Measurements from ENCODE around the gene LAMA2.
A peak's percentile ranks its signal among the peaks of the same experiment; 100 is the strongest.
"Not testable (repeated sequence)": the region's sequence is repeated elsewhere in the genome, so short reads cannot be mapped to it uniquely, and the experiment has no call there.

LAMA2 gene

DNA sequence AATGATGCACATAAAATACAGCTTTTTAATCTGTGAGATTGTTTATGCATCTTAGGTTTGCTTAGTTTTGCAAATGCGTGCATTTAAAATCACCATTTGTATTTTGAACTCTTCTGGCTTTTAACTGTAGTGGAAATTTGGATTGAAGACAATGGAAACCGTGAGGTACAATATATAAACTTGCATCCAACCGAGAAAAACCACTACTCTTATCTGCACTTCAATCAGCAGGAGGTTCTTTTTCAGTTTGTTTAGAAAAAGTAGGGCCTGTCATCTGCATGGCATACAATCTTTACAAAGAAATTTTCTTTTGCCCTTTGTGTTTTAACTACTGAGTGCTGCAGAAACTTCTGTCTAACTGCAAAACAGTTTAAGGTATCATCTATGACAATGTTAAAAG lies 132.8 kb downstream of the LAMA2 start:
- Mint-ChIP-seq H3K27ac (no peak overlapping the region), H3K9me3 (no peaks in the 10 kb centered on the region), H3K4me1 (no peaks in the 10 kb centered on the region), H3K4me3 (no peak overlapping the region), H3K36me3 (no peaks in the 10 kb centered on the region)
- DNase-seq (ENCODE audit: low spot score in 2 of 2): no peak
- no peak for ATAC-seq

DNA sequence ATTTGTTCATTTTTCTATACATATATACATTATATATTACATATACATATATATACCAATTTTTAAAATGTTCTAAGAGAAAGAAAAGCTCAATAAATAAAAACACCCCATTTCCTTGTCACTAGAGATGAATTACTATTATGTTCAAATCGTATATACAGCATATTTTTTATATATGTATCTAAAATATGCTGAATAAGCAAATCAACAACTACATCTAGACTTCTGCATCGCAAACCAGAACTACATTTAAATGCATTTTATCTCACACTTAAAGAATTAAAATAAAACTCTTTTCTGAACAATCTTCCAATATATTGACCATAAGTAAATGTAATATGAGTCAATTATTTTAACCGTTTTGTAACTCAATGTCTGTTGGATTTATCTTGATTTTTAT lies 133.9 kb downstream of the LAMA2 start:
- no peaks in the 10 kb centered on the region for H3K9me3 Mint-ChIP-seq
- H3K4me3 Mint-ChIP-seq: no peak overlapping the region
- H3K36me3 Mint-ChIP-seq: no peaks in the 10 kb centered on the region
- H3K4me1 Mint-ChIP-seq: no peaks in the 10 kb centered on the region
- no peak overlapping the region for H3K27ac Mint-ChIP-seq
- ATAC-seq (no peak), DNase-seq (ENCODE audit: low spot score in 2 of 2) (no peak)

DNA sequence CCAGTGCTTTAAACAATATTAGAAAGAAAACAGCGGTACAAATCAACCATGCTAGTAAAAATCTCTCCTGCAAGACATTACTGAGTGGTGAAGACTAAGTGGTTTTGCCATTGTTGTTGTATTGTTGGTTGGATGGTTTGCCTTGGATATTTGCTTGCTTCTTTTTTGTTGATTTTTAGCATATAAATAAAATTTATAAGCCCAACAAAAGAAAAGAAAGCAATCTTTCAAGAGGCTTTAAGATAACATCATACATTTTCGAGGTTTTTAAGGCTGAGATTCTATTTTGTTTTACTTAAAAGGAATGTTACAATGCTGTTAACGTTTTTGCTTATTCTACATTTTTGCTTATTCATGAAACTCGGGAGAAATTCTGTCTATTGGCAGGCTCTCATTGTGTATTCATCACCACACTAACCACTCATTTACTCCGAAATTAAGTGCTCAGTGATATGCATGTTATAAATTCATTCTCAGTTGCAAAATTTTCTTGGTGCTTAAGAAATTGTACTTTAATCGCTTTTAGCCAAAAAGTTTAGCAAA lies 139.1 kb downstream of the LAMA2 start:
- ATAC-seq (no peak), DNase-seq (ENCODE audit: low spot score in 2 of 2) (no peak)
- Mint-ChIP-seq H3K36me3 (no peaks in the 10 kb centered on the region), H3K4me3 (no peak overlapping the region), H3K27ac (no peak overlapping the region), H3K4me1 (no peaks in the 10 kb centered on the region), H3K9me3 (no peaks in the 10 kb centered on the region)

DNA sequence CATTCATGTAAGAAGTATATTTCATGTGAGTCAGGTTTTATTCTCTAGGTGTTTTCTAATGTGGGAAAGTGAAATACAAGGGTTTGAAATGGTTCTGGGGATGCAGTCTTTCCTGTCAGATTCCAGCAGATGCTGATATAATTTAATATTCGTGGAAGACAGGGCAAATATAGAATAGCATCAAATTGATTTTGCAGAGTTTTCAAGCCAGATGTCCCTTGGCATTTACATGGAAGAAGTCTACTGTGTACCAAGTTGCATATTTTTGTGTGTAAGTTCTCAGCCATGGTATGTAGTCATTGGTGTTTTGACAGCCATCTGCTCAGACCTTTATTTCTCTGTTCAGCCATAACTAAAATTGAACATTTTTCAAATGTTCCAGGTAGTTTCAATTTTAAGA lies 143.7 kb downstream of the LAMA2 start:
- Mint-ChIP-seq H3K27ac (no peak overlapping the region), H3K4me3 (no peak overlapping the region), H3K4me1 (no peaks in the 10 kb centered on the region), H3K9me3 (no peaks in the 10 kb centered on the region), H3K36me3 (no peaks in the 10 kb centered on the region)
- ATAC-seq: no peak
- no peak for DNase-seq (ENCODE audit: low spot score in 2 of 2)

DNA sequence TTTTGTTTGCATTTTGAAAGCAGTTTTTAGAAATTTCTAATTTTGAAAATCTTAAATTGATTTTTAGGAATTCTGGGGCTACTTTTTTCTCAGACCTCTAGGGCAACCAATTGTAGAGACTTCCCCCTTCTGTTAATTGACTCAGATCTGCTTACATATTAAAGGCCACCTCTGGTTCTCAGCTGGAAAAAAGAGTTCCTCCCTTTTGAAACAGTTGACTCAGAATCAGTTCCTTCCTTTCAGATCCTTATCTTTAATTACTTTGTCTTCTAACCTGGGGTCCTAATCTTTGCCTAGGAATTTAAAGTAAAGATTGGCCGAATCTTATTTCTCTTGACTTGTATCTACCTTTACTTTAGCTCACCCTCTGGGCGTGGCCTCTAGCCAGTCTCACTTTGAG lies 146.8 kb downstream of the LAMA2 start:
- ATAC-seq (no peak), DNase-seq (ENCODE audit: low spot score in 2 of 2) (no peak)
- Mint-ChIP-seq H3K27ac (no peak overlapping the region), H3K9me3 (no peaks in the 10 kb centered on the region), H3K4me3 (no peak overlapping the region), H3K4me1 (no peaks in the 10 kb centered on the region), H3K36me3 (no peaks in the 10 kb centered on the region)

DNA sequence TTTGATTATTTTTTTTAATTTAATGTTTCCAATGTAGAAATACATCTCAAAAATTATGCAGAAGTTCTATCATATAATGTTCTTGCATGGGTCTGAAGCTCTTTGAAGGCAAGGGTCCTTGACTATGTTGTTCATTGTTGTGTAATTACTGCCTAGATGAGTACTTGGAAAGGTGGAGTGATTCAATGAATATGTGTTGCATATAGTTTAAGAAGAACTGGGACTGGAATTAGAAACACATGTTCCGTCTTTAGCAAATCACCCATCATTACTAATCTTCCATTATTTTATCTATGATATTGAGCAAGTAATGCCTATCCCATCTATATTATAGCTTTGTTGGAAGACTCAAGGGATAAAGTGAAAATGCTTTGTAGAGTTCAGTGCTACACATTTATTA lies 147.3 kb downstream of the LAMA2 start:
- no peak for DNase-seq (ENCODE audit: low spot score in 2 of 2)
- no peak overlapping the region for H3K4me3 Mint-ChIP-seq
- H3K27ac Mint-ChIP-seq: no peak overlapping the region
- H3K9me3 Mint-ChIP-seq: no peaks in the 10 kb centered on the region
- H3K4me1 Mint-ChIP-seq: no peaks in the 10 kb centered on the region
- no peaks in the 10 kb centered on the region for H3K36me3 Mint-ChIP-seq
- ATAC-seq: no peak

DNA sequence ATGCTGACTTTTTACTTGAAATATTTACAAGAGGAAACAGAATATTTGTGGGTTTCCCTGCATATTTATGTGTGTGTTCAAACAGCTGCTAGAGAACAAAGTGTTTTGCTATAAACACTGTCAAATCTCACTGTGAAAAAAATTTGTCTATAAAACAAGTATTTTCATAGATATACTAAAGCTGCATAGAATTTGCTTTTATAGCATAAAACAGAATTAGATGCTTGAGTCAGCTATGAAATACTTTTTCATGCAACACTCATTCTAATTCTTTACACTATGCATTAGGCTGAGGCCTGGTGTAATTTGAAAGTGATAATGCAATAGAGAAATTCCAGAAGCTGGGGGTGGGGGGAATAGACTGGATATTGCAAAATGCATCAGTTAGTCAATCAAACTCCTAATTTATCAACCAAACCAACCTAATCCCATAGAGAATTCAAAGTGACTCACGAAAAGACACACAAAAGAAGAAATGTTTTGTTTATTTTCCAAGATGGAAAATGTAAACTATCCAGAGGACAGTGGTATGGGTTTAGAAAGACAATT lies 148.2 kb downstream of the LAMA2 start:
- no peak for ATAC-seq
- H3K36me3 Mint-ChIP-seq: no peaks in the 10 kb centered on the region
- no peak overlapping the region for H3K27ac Mint-ChIP-seq
- H3K4me3 Mint-ChIP-seq: no peak overlapping the region
- no peaks in the 10 kb centered on the region for H3K4me1 Mint-ChIP-seq
- H3K9me3 Mint-ChIP-seq: no peaks in the 10 kb centered on the region
- DNase-seq (ENCODE audit: low spot score in 2 of 2): no peak

DNA sequence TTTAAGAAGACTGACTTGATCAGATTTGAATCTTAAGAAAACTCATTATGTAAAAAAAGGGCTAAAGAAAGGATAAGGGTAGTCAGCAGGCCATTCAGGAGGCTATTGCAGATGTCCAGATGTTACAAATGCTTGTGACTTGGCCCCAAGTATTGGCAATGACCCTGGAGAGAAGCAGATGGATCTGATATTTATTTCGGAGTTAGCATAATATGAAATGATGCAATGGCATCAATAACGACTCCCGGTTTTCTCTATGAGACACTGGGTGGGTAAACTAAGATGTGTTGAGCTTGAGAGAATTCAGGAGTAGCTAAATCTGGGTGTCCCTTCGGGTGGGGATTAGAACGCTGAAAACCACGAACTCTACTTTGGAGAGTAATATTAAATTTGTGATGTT lies 149.7 kb downstream of the LAMA2 start:
- Mint-ChIP-seq H3K27ac (no peak overlapping the region), H3K4me3 (no peak overlapping the region), H3K36me3 (no peaks in the 10 kb centered on the region), H3K4me1 (no peaks in the 10 kb centered on the region), H3K9me3 (no peaks in the 10 kb centered on the region)
- DNase-seq (ENCODE audit: low spot score in 2 of 2) (no peak), ATAC-seq (no peak)

DNA sequence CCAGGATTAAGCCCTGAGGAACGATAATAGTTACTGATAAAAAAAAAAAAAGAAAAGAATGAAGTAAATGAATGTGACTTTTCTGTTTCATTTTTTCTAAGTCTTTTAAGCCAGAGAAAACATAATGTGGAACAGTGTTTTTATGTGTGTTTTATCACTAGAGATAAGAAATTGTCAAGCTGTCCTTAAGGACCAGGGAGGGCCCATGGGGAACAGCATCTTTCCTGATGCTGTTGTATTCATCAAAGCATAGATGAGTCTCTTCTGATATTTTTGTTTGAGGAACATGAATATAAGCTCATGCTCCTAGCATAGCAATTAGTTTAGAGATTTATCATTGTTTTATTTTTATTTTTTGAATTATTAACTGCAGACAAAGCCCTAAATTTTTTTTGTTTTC lies 150.2 kb downstream of the LAMA2 start:
- Mint-ChIP-seq H3K27ac (no peak overlapping the region), H3K36me3 (no peaks in the 10 kb centered on the region), H3K4me1 (no peaks in the 10 kb centered on the region), H3K4me3 (no peak overlapping the region), H3K9me3 (no peaks in the 10 kb centered on the region)
- DNase-seq (ENCODE audit: low spot score in 2 of 2) (no peak), ATAC-seq (no peak)

DNA sequence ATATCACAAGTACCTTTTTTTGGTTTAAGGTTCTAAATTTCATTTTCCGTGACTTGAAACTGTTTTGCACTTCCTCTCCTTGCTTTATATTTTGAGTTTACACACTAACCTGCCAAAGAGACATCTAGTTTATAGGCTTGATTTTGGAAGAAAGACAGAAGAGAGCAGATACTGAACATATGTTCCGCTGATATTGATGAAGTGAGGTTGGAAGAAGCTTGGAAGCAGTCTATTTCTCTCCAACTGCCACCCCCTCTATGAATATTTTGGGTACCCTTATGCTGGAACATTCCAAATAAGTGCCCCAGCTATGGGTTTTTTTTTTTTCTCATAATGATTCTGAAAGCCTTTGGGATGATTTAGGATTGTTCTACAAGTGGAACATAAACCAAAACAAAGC lies 150.6 kb downstream of the LAMA2 start:
- ATAC-seq (no peak), DNase-seq (ENCODE audit: low spot score in 2 of 2) (no peak)
- no peaks in the 10 kb centered on the region for H3K36me3 Mint-ChIP-seq
- no peak overlapping the region for H3K4me3 Mint-ChIP-seq
- no peak overlapping the region for H3K27ac Mint-ChIP-seq
- H3K4me1 Mint-ChIP-seq: no peaks in the 10 kb centered on the region
- H3K9me3 Mint-ChIP-seq: no peaks in the 10 kb centered on the region

DNA sequence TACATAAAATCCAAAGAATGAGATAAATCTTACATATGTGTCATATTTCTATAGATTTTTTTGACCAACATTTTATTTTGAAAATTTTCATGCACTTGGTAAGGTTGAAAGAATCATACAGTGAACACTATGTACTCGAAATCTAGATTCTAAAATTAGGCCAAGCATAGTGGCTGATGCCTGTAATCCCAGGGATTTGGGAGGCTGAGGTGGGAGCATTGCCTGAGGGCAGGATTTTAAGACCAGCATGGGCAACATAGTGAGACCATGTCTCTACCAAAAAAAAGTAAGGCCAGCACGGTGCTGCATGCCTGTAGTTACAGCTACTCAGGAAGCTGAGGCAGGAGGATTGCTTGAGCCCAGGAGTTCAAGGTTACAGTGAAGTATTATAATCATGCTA lies 158.6 kb downstream of the LAMA2 start:
- no peaks in the 10 kb centered on the region for H3K9me3 Mint-ChIP-seq
- no peaks in the 10 kb centered on the region for H3K4me1 Mint-ChIP-seq
- ATAC-seq (no peak), DNase-seq (ENCODE audit: low spot score in 2 of 2) (no peak)
- no peaks in the 10 kb centered on the region for H3K36me3 Mint-ChIP-seq
- H3K27ac Mint-ChIP-seq: no peak overlapping the region
- H3K4me3 Mint-ChIP-seq: no peak overlapping the region

DNA sequence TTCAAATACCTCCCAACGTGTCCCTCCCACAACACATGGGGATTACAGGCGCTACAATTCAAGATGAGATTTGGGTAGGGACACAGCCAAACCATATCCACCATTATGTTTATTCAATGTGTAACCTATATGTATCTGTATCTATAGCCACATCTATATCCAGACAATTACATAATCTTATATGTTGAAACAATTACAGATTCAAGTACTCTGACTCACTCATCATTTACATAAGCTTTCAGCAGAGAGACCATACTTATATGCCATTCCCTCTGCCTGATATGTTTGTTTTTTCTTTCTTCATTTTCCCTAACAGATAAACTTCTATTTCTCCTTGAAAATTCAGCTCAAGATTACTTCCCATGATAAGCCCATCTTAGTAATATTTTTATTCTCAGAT lies 163.6 kb downstream of the LAMA2 start:
- no peaks in the 10 kb centered on the region for H3K4me1 Mint-ChIP-seq
- DNase-seq (ENCODE audit: low spot score in 2 of 2) (no peak), ATAC-seq (no peak)
- no peak overlapping the region for H3K4me3 Mint-ChIP-seq
- no peak overlapping the region for H3K27ac Mint-ChIP-seq
- no peaks in the 10 kb centered on the region for H3K9me3 Mint-ChIP-seq
- no peaks in the 10 kb centered on the region for H3K36me3 Mint-ChIP-seq

DNA sequence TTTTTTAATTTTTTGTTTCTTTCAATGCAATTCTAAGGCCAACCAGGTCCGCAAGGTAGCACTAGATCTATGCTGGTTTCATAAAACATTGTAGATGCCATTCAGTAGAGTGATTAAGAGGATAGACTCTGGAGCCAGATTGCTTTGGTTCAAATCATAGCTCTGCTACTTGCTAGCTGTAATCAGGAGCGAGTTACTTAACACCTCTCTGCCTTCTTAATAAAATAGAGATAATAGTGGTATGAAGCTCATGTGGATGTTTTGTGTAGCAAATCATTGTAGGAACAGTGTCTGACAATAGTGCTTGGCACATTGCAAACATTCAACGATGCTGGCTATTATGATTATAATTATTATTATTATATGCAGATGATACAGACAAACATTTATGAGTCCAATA lies 164.9 kb downstream of the LAMA2 start:
- Mint-ChIP-seq H3K9me3 (no peaks in the 10 kb centered on the region), H3K36me3 (no peaks in the 10 kb centered on the region)

DNA sequence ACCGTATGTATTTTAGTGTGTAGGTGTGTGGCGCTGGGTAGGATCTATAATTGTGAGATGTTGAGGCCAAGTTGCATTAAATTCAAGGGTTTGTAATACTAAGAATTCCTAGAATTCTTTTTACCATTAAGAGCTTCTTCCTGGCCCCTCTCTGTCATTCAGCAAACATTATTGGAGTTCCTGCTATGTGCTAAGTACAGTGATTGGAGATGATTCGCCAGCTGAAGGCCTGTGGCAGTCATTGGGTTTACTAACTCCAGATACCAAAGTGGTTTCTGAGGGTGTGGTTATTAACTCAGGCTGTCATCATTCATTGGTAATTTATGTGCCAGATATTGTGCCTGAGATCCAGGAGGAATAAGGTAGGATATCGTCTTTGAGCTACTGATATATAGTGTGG lies 167.1 kb downstream of the LAMA2 start:
- DNase-seq (ENCODE audit: low spot score in 2 of 2) (no peak), ATAC-seq (peak; percentile 19)
- Mint-ChIP-seq H3K9me3 (no peaks in the 10 kb centered on the region), H3K36me3 (no peaks in the 10 kb centered on the region), H3K4me1 (no peaks in the 10 kb centered on the region), H3K4me3 (no peak overlapping the region), H3K27ac (no peak overlapping the region)

More for the DNA sequence above, 164.9 kb downstream of the LAMA2 start:
- DNase-seq (ENCODE audit: low spot score in 2 of 2): no peak
- Mint-ChIP-seq H3K4me3 (no peak overlapping the region), H3K4me1 (no peaks in the 10 kb centered on the region), H3K27ac (no peak overlapping the region)
- no peak for ATAC-seq

DNA sequence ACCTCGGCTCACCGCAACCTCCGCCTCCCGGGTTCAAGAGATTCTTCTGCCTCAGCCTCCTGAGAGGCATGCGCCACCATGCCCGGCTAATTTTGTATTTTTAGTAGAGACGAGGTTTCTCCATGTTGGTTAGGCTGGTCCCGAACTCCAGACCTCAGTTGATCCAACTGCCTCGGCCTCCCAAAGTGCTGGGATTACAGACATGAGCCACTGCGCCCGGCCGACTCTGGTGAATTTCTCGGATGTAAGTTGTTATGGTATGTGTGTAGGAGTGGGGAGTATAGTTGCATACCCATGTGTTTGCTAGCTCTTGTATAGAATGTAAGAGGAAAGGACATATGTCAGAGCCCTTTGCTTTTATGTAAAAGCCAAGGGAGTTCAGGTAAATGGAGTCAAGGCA lies 170.2 kb downstream of the LAMA2 start:
- H3K9me3 Mint-ChIP-seq; H3K4me1 Mint-ChIP-seq; H3K36me3 Mint-ChIP-seq; H3K4me3 Mint-ChIP-seq; H3K27ac Mint-ChIP-seq; DNase-seq (ENCODE audit: low spot score in 2 of 2); ATAC-seq: not testable (repeated sequence)

DNA sequence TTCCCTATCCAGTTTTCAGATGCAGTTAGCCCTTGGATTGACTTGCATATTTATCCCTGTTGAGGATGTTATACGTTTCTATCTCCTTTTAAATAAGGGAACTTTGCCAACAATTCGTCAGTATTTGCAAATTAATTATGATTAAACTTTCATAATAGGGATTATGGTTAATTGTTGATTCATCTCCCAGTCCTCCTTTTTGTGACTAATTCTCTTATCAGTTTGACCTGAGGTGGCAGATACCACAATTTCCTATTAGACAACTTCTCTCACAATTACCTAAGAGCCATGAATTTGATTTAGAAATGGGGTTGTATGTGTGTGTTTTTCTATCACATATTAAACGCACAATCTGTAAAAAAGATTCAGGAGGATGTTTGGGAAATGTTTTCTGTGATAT lies 172.9 kb downstream of the LAMA2 start:
- Mint-ChIP-seq H3K36me3 (no peaks in the 10 kb centered on the region), H3K4me1 (no peaks in the 10 kb centered on the region), H3K9me3 (no peaks in the 10 kb centered on the region), H3K4me3 (no peak overlapping the region), H3K27ac (no peak overlapping the region)
- ATAC-seq (no peak), DNase-seq (ENCODE audit: low spot score in 2 of 2) (no peak)

DNA sequence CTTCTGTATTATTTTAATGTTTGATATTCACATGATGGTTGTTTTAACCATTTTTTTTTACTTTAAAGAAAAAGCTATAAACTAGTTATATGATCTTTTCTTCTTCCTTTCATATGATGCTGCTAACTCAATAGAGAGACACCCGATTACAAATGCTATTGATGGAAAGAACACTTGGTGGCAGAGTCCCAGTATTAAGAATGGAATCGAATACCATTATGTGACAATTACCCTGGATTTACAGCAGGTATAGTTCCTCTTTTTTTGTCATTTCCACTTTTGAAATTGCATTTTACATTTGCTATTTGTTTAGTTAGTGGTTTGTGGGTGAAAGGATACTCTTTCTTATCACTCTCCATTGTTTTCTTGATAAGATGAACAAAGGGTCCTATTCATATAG lies 176.7 kb downstream of the LAMA2 start:
- Mint-ChIP-seq H3K4me3 (no peak overlapping the region), H3K27ac (no peak overlapping the region), H3K36me3 (no peaks in the 10 kb centered on the region), H3K4me1 (no peaks in the 10 kb centered on the region), H3K9me3 (no peaks in the 10 kb centered on the region)
- ATAC-seq (no peak), DNase-seq (ENCODE audit: low spot score in 2 of 2) (no peak)

All from stimulated activated effector memory CD8-positive, alpha-beta T cell treated with anti-CD3 and anti-CD28 coated beads, Interleukin-12 subunit alpha, Interleukin-12 subunit beta, amount 100 ng/mL, for 72 hours (primary cell).